ENCODE data around the gene AAGAB.

DNA sequence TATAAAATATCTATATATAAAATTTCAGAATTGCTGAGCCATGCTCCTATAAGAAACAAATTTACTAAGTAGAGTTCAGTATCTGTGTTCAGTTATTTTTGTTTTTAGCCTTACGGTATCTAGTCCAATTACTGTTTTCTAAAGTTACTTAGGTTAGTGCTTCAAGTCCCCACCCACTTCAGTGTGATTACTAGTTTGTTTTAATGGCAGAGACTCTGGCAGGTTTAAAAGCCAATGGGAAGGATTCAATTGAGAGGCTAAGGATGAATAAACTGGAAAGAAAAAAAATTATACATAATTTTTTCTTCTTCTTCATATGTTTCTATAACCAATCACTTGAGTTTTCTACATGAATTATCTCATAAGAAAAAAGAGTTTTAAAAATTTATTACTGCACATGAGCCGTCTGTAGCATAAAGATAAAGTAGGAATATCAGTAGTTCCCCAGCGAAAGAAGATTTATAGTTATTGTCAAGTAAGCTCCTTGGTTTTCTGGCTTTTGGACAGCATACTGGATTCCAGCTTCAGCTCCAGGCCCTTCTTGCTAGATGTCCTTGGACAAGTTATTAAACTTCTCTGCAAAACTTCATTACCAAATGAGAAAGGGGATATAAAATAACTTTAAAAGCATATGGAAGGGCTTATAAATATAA lies 46.8 kb downstream of the AAGAB start:
- no peak for TF ChIP-seq CTCF (IDR thresholded peaks at IDR 0.05)
- TF ChIP-seq POLR2A (IDR thresholded peaks at IDR 0.05): no peak
